ENCODE measurements around the gene GBP2. TPM values are rescaled to one million over a fixed set of nuclear protein-coding genes. Genes with fewer than 3 reads are reported as not detected.
A peak's percentile ranks its signal among the peaks of the same experiment; 100 is the strongest.

The GBP2 gene
- total and polyA plus RNA-seq, 4 donors = 7.4 to 18.2 (median 14.1) TPM

DNA sequence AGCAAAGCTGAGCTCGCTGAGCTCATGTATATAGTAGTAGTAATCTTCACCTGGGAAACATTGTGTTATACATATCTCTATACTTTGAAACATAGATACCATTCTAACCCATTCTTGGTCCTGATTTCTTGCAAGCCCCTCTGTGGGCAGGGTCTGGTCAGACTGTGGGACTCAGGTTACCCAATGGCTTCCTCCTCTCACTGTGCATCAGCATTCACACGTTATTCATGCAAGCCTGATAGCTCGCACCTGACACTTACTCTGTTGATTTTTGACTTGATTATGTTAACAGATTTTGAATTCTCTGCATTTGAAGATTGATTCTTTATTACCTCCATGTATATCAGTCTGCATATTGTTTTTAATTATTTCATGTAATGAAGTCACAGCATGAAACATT, 48.6 kb upstream of the GBP2 start:
- no peaks in the 10 kb centered on the region for H3K9me3 ChIP-seq (ENCODE audit: control insufficient read depth in 4 of 4, low read length in 3 of 4)
- peak overlapping the region; percentile 90 to 97 for H3K9ac ChIP-seq (ENCODE audit: low read depth in 1 of 2, low read length in 2 of 2)
- no peaks in the 10 kb centered on the region for H3K27me3 ChIP-seq (ENCODE audit: control insufficient read depth in 4 of 4, insufficient read depth in 4 of 4, low read length in 3 of 4)
- peaks cover 0 to 8% (median 1%) of the 10 kb centered on the region in 4 donors for H3K36me3 ChIP-seq (ENCODE audit: control insufficient read depth in 4 of 4, insufficient read depth in 3 of 4, low read depth in 1 of 4, low read length in 3 of 4)
- 37% methylated on average over 3 of the region's 3 CpGs for WGBS
- peak overlapping the region; percentile 41 to 81 (median 59) for H3K4me3 ChIP-seq (ENCODE audit: low read depth in 1 of 3, low read length in 3 of 3)
- TF ChIP-seq NR2F2 (IDR thresholded peaks at IDR 0.05) (no peak), EGR1 (IDR thresholded peaks at IDR 0.05; ENCODE audit: low read depth in 2 of 2) (no peak), YY1 (IDR thresholded peaks at IDR 0.05) (peak; percentile 48), RAD21 (IDR thresholded peaks at IDR 0.05) (no peak), HNF4A (conservative IDR thresholded peaks at IDR 0.05) (peak in 1 of 2 donors; percentile 63), TAF1 (conservative IDR thresholded peaks at IDR 0.05) (peak; percentile 37)
- TF ChIP-seq, protein P1, sequence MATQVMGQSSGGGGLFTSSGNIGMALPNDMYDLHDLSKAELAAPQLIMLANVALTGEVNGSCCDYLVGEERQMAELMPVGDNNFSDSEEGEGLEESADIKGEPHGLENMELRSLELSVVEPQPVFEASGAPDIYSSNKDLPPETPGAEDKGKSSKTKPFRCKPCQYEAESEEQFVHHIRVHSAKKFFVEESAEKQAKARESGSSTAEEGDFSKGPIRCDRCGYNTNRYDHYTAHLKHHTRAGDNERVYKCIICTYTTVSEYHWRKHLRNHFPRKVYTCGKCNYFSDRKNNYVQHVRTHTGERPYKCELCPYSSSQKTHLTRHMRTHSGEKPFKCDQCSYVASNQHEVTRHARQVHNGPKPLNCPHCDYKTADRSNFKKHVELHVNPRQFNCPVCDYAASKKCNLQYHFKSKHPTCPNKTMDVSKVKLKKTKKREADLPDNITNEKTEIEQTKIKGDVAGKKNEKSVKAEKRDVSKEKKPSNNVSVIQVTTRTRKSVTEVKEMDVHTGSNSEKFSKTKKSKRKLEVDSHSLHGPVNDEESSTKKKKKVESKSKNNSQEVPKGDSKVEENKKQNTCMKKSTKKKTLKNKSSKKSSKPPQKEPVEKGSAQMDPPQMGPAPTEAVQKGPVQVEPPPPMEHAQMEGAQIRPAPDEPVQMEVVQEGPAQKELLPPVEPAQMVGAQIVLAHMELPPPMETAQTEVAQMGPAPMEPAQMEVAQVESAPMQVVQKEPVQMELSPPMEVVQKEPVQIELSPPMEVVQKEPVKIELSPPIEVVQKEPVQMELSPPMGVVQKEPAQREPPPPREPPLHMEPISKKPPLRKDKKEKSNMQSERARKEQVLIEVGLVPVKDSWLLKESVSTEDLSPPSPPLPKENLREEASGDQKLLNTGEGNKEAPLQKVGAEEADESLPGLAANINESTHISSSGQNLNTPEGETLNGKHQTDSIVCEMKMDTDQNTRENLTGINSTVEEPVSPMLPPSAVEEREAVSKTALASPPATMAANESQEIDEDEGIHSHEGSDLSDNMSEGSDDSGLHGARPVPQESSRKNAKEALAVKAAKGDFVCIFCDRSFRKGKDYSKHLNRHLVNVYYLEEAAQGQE (IDR thresholded peaks at IDR 0.05) = no peak
- H3K27ac ChIP-seq (ENCODE audit: low read depth in 1 of 2, low read length in 2 of 2) = peak overlapping the region; percentile 74 to 87
- no peak for DNase-seq (ENCODE audit: low spot score)
- peaks cover 2 to 47% (median 23%) of the 10 kb centered on the region in 4 donors for H3K4me1 ChIP-seq (ENCODE audit: control insufficient read depth in 4 of 4, insufficient read depth in 4 of 4, low read length in 3 of 4)

DNA sequence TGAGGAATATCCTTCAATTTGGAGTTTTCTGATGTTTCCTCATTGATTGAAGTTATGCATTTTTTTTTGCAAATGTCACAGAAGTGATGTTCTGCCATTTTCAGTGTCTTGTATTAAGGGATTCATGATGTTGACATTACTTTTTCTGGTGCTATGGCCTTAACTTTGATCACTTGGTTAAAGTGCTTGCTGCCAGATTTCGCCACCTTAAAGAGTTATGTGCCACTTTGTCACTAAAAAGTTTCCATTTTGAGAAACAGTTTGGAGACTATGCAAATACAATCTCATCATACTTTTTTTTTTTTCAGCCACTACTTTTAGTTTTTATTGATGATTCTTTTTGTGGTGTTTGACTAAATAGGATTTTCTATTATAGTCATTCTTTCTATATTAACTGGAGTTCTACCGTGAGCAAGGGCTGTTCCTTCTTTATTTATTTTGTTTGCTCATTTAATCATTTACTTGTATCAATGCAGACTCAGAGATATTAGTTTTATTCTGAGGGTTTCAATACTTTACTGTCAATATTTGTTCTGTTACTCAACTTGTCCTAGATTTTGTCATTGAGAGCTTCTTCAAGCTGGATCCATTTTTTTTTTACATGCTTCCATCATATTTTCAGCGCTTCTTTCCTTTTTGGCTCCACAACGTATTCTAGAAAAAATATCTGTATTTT, 46.7 kb upstream of the GBP2 start:
- Histone ChIP-seq H3K4me1 (ENCODE audit: control insufficient read depth in 4 of 4, insufficient read depth in 4 of 4, low read length in 3 of 4) (peaks cover 2 to 53% (median 26%) of the 10 kb centered on the region in 4 donors), H3K4me3 (ENCODE audit: low read depth in 1 of 3, low read length in 3 of 3) (peak overlapping the region in 1 of 3 donors; percentile 16), H3K36me3 (ENCODE audit: control insufficient read depth in 4 of 4, insufficient read depth in 3 of 4, low read depth in 1 of 4, low read length in 3 of 4) (peaks cover 0 to 8% (median 1%) of the 10 kb centered on the region in 4 donors), H3K27ac (ENCODE audit: low read depth in 1 of 2, low read length in 2 of 2) (peak overlapping the region; percentile 53 to 87), H3K27me3 (ENCODE audit: control insufficient read depth in 4 of 4, insufficient read depth in 4 of 4, low read length in 3 of 4) (no peaks in the 10 kb centered on the region), H3K9ac (ENCODE audit: low read depth in 1 of 2, low read length in 2 of 2) (no peak overlapping the region), H3K9me3 (ENCODE audit: control insufficient read depth in 4 of 4, low read length in 3 of 4) (no peaks in the 10 kb centered on the region)
- TF ChIP-seq FOXA1 (IDR thresholded peaks at IDR 0.05) (no peak), GABPA (IDR thresholded peaks at IDR 0.05 in 1 of 2, conservative IDR thresholded peaks at IDR 0.05 in 1 of 2) (no peak), RAD21 (IDR thresholded peaks at IDR 0.05) (no peak), NR2F2 (IDR thresholded peaks at IDR 0.05) (no peak), SP1 (IDR thresholded peaks at IDR 0.05) (peak; percentile 58), FOXA2 (IDR thresholded peaks at IDR 0.05) (peak; percentile 44), YY1 (IDR thresholded peaks at IDR 0.05) (peak; percentile 78), EGR1 (IDR thresholded peaks at IDR 0.05; ENCODE audit: low read depth in 2 of 2) (peak in 1 of 2 donors; percentile 12), RXRA (IDR thresholded peaks at IDR 0.05) (peak; percentile 21 to 35), HNF4G (IDR thresholded peaks at IDR 0.05) (no peak), JUND (IDR thresholded peaks at IDR 0.05) (peak in 1 of 2 donors; percentile 36), TAF1 (conservative IDR thresholded peaks at IDR 0.05) (no peak), HNF4A (conservative IDR thresholded peaks at IDR 0.05) (peak; percentile 52 to 60)
- TF ChIP-seq, protein P2, sequence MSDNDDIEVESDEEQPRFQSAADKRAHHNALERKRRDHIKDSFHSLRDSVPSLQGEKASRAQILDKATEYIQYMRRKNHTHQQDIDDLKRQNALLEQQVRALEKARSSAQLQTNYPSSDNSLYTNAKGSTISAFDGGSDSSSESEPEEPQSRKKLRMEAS (IDR thresholded peaks at IDR 0.05) = peak; percentile 12
- TF ChIP-seq, protein P1 (IDR thresholded peaks at IDR 0.05) = no peak
- TF ChIP-seq, protein P3, sequence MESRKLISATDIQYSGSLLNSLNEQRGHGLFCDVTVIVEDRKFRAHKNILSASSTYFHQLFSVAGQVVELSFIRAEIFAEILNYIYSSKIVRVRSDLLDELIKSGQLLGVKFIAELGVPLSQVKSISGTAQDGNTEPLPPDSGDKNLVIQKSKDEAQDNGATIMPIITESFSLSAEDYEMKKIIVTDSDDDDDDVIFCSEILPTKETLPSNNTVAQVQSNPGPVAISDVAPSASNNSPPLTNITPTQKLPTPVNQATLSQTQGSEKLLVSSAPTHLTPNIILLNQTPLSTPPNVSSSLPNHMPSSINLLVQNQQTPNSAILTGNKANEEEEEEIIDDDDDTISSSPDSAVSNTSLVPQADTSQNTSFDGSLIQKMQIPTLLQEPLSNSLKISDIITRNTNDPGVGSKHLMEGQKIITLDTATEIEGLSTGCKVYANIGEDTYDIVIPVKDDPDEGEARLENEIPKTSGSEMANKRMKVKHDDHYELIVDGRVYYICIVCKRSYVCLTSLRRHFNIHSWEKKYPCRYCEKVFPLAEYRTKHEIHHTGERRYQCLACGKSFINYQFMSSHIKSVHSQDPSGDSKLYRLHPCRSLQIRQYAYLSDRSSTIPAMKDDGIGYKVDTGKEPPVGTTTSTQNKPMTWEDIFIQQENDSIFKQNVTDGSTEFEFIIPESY (IDR thresholded peaks at IDR 0.05) = peak; percentile 35
- TF ChIP-seq, protein P4, sequence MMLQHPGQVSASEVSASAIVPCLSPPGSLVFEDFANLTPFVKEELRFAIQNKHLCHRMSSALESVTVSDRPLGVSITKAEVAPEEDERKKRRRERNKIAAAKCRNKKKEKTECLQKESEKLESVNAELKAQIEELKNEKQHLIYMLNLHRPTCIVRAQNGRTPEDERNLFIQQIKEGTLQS (IDR thresholded peaks at IDR 0.05) = no peak
- 42% methylated on average over 4 of the region's 4 CpGs for WGBS
- no peak for DNase-seq (ENCODE audit: low spot score)

Data from liver (tissue), 9 donors.